Subcutaneous adipose tissue (tissue), 4 donors: ENCODE data around the gene MX2. TPM values are rescaled to one million over a fixed set of nuclear protein-coding genes. Genes with fewer than 3 reads are reported as not detected.

Experiments used
- CTCF ChIP-seq: fragments of 450-650 bp; IDR thresholded peaks from one replicate; pipeline ENCODE4 v1.5.1; 2016; ENCODE audit warnings: low read depth, mild to moderate bottlenecking, control low read depth, antibody characterized with exemption, moderate library complexity
- total RNA-seq, 4 donors: library from RNA; depleted of rRNA; stranded (reverse); fragments of >200 nt; gene quantifications; one replicate each; pipeline ENCODE4 v1.1.0, GENCODE V29; 2016

MX2 gene
- total RNA-seq, 4 donors from 2014 or later = 16.4 to 31.3 (median 28.5) TPM

- TF ChIP-seq CTCF = no peak
Observed at GRCh38 chr21:41357546-41357945, 4.3 kb upstream of the MX2 start.

- no peak for TF ChIP-seq CTCF
Observed at GRCh38 chr21:41358193-41359166, 3.3 kb upstream of the MX2 start.

GRCh38 chr21:41359286-41359685, 2.5 kb upstream of the MX2 start:
- TF ChIP-seq CTCF = no peak

GRCh38 chr21:41360072-41360821, 1.6 kb upstream of the MX2 start:
- TF ChIP-seq CTCF = no peak

- TF ChIP-seq CTCF = no peak
Observed at GRCh38 chr21:41361053-41361785, 608 bp upstream of the MX2 start.

GRCh38 chr21:41362605-41363369, 960 bp downstream of the MX2 start:
- TF ChIP-seq CTCF = no peak
